GM21367 (cell line): ENCODE data around the gene MTMR2.

Source experiments
- ATAC-seq: cut with Tn5 transposase; IDR thresholded peaks from one replicate; pipeline ENCODE4 v1.9.1; 2021; ENCODE audit not compliant: unreplicated experiment

MTMR2 gene

GRCh38 chr11:95923728-95924413 is at the start of gene MTMR2:
TSS of gene MTMR2 (minus strand) at chr11:95924107. CDS start at chr11:95923954, 153 bp downstream.
- peak; percentile 99 for ATAC-seq

GRCh38 chr11:95972060-95972459 is 48.2 kb upstream of the MTMR2 start:
- ATAC-seq, result no peak

GRCh38 chr11:95968585-95968984 is 44.7 kb upstream of the MTMR2 start:
- ATAC-seq, result no peak

GRCh38 chr11:95964281-95964680 is 40.4 kb upstream of the MTMR2 start:
- no peak for ATAC-seq

GRCh38 chr11:95961758-95962157 is 37.9 kb upstream of the MTMR2 start:
- no peak for ATAC-seq

GRCh38 chr11:95950905-95951304 is 27.0 kb upstream of the MTMR2 start:
- no peak for ATAC-seq

GRCh38 chr11:95948637-95949036 is 24.7 kb upstream of the MTMR2 start:
- no peak for ATAC-seq

GRCh38 chr11:95944623-95945022 is 20.7 kb upstream of the MTMR2 start:
- no peak for ATAC-seq

- ATAC-seq, result no peak
Measured at GRCh38 chr11:95943546-95943945, 19.6 kb upstream of the MTMR2 start.

- no peak for ATAC-seq
Measured at GRCh38 chr11:95939091-95939490, 15.2 kb upstream of the MTMR2 start.

- no peak for ATAC-seq
Measured at GRCh38 chr11:95937358-95937757, 13.5 kb upstream of the MTMR2 start.

GRCh38 chr11:95933594-95933993 is 9.7 kb upstream of the MTMR2 start:
- ATAC-seq, result no peak

GRCh38 chr11:95931916-95932315 is 8.0 kb upstream of the MTMR2 start:
- ATAC-seq, result no peak

- no peak for ATAC-seq
Measured at GRCh38 chr11:95930948-95931347, 7.0 kb upstream of the MTMR2 start.

- no peak for ATAC-seq
Measured at GRCh38 chr11:95926726-95927125, 2.8 kb upstream of the MTMR2 start.

- ATAC-seq, result no peak
Measured at GRCh38 chr11:95925011-95925410, 1.1 kb upstream of the MTMR2 start.

GRCh38 chr11:95924414-95924760 is 480 bp upstream of the MTMR2 start:
- ATAC-seq, result peak; percentile 1

GRCh38 chr11:95923439-95923727 is 524 bp downstream of the MTMR2 start:
- no peak for ATAC-seq

- no peak for ATAC-seq
Measured at GRCh38 chr11:95922536-95923438, 1.1 kb downstream of the MTMR2 start.

- ATAC-seq, result no peak
Measured at GRCh38 chr11:95922099-95922498, 1.8 kb downstream of the MTMR2 start.

GRCh38 chr11:95920460-95921105 is 3.3 kb downstream of the MTMR2 start:
- ATAC-seq, result no peak

- ATAC-seq, result no peak
Measured at GRCh38 chr11:95919514-95919913, 4.4 kb downstream of the MTMR2 start.
